IMR-90 (cell line): Measurements from ENCODE around the gene AFAP1L2. TPM values are rescaled to one million over a fixed set of nuclear protein-coding genes. Genes with fewer than 3 reads are reported as not detected.

ENCODE experiments used
- ATAC-seq: fragments of 200-7000 bp; cut with Tn5 transposase; 2 replicates; pipeline ENCODE4 v1.9.1; 2020; ENCODE audit warnings: low read depth, mild to moderate bottlenecking, moderate library complexity
- BruUV-seq: library from RNA; stranded (reverse); fragments of 400-500 nt; replicated peaks from 2 replicates; lab custom pipeline; 2021; lab: Mats Ljungman, UMichigan
- CTCF ChIA-PET: fragments of 300-600 bp; formaldehyde crosslinking; extraction: SDS; loops from one replicate; lab custom pipeline; 2021; ENCODE audit warnings: antibody characterized with exemption; lab: Yijun Ruan, JAX
- POLR2A ChIA-PET: fragments of 300-600 bp; sonication (Branson Sonifier 250); formaldehyde crosslinking; loops from one replicate; lab custom pipeline; 2022; ENCODE audit warnings: antibody characterized with exemption; ENCODE audit not compliant: unreplicated experiment; lab: Charles Lee
- DNase-seq: peaks from one replicate; pipeline ENCODE4 v3.0.0; 2013
- H2AFZ ChIP-seq: replicated peaks from 2 replicates; pipeline ENCODE3; 2013; ENCODE audit warnings: low read length, mild to moderate bottlenecking; ENCODE audit not compliant: poor library complexity
- H2AK5ac ChIP-seq: 2 replicates; pipeline ENCODE4 v1.6.1; 2013; ENCODE audit warnings: low read depth, low read length, inconsistent platforms
- H2AK9ac ChIP-seq: replicated peaks from 2 replicates; pipeline ENCODE3; 2013; ENCODE audit warnings: mild to moderate bottlenecking, low read depth, low read length, moderate library complexity; ENCODE audit not compliant: poor library complexity
- H2BK120ac ChIP-seq: 2 replicates; pipeline ENCODE4 v1.6.1; 2013; ENCODE audit warnings: low read depth, low read length, inconsistent platforms
- H2BK15ac ChIP-seq: 3 replicates; pipeline ENCODE4 v1.6.1; 2013; ENCODE audit warnings: low read depth, low read length, inconsistent platforms
- H2BK20ac ChIP-seq: 2 replicates; pipeline ENCODE4 v1.6.1; 2013; ENCODE audit warnings: low read depth, mild to moderate bottlenecking, inconsistent platforms, low read length, moderate library complexity
- H2BK5ac ChIP-seq: 2 replicates; pipeline ENCODE4 v1.6.1; 2013; ENCODE audit warnings: mild to moderate bottlenecking, low read depth, low read length, inconsistent platforms; ENCODE audit not compliant: poor library complexity, severe bottlenecking
- H3K14ac ChIP-seq: replicated peaks from 2 replicates; pipeline ENCODE4 v1.6.1; 2013; ENCODE audit warnings: low read depth, low read length, inconsistent platforms
- H3K18ac ChIP-seq: 2 replicates; pipeline ENCODE4 v1.6.1; 2013; ENCODE audit warnings: low read depth, low read length, control low read depth
- H3K23ac ChIP-seq: 2 replicates; pipeline ENCODE4 v1.6.1; 2013; ENCODE audit warnings: low read depth, low read length, inconsistent platforms
- H3K27ac ChIP-seq: 2 replicates; pipeline ENCODE4 v1.5.1; 2013; ENCODE audit warnings: mild to moderate bottlenecking, control low read depth, low read length; ENCODE audit not compliant: insufficient read depth
- H3K27me3 ChIP-seq: 2 replicates; pipeline ENCODE4 v1.6.1; 2013; ENCODE audit warnings: low read length; ENCODE audit not compliant: control insufficient read depth, insufficient read depth
- H3K36me3 ChIP-seq: 2 replicates; pipeline ENCODE4 v1.6.1; 2013; ENCODE audit warnings: low read length, mixed read lengths; ENCODE audit not compliant: control insufficient read depth, insufficient read depth
- H3K4ac ChIP-seq: 2 replicates; pipeline ENCODE4 v1.6.1; 2013; ENCODE audit warnings: low read depth, low read length, inconsistent platforms
- H3K4me1 ChIP-seq: 2 replicates; pipeline ENCODE4 v1.6.1; 2013; ENCODE audit warnings: low read length, mixed read lengths; ENCODE audit not compliant: control insufficient read depth, insufficient read depth
- H3K4me2 ChIP-seq: 2 replicates; pipeline ENCODE4 v1.6.1; 2013; ENCODE audit warnings: low read depth, mild to moderate bottlenecking, control low read depth, low read length, moderate library complexity
- H3K4me3 ChIP-seq: 2 replicates; pipeline ENCODE4 v1.5.1; 2013; ENCODE audit warnings: low read depth, mild to moderate bottlenecking, control low read depth, low read length, moderate library complexity; ENCODE audit not compliant: insufficient read depth
- H3K56ac ChIP-seq: 2 replicates; pipeline ENCODE4 v1.6.1; 2013; ENCODE audit warnings: low read length, inconsistent platforms; ENCODE audit not compliant: insufficient read depth; ENCODE audit errors: extremely low read depth
- H3K79me1 ChIP-seq, 2 experiments: 2 replicates each; pipeline ENCODE4 v1.6.1; 2013; ENCODE audit warnings: low read length in 2 of 2, inconsistent platforms in 1 of 2, low read depth in 1 of 2
- H3K9ac ChIP-seq: 2 replicates; pipeline ENCODE4 v1.6.1; 2013; ENCODE audit warnings: low read depth, low read length, control low read depth
- H3K9me1 ChIP-seq: 2 replicates; pipeline ENCODE4 v1.6.1; 2013; ENCODE audit warnings: low read length, inconsistent platforms; ENCODE audit not compliant: insufficient read depth
- H3K9me3 ChIP-seq: 2 replicates; pipeline ENCODE4 v1.6.1; 2013; ENCODE audit warnings: low read length; ENCODE audit not compliant: control insufficient read depth, insufficient read depth
- H4K20me1 ChIP-seq: 2 replicates; pipeline ENCODE4 v1.6.1; 2013; ENCODE audit warnings: low read length, inconsistent platforms; ENCODE audit not compliant: insufficient read depth
- H4K5ac ChIP-seq: 2 replicates; pipeline ENCODE4 v1.6.1; 2013; ENCODE audit warnings: mild to moderate bottlenecking, low read depth, low read length, control low read depth
- H4K8ac ChIP-seq, 2 experiments: 2 replicates each; pipeline ENCODE4 v1.6.1; 2013; ENCODE audit warnings: low read depth in 2 of 2, low read length in 2 of 2, control low read depth in 1 of 2, inconsistent platforms in 1 of 2
- H4K91ac ChIP-seq: 2 replicates; pipeline ENCODE4 v1.6.1; 2013; ENCODE audit warnings: low read depth, low read length, inconsistent platforms; ENCODE audit not compliant: insufficient read depth
- RAD21 ChIP-seq: IDR thresholded peaks from 2 replicates; pipeline ENCODE4 v1.6.1; 2012; ENCODE audit warnings: low read length, improper control_type of control experiment
- WGBS, 2 experiments: methylation state at CpG; one replicate each; pipeline versions ENCODE4 v1.1.5 to v1.1.7; 2013; ENCODE audit warnings: missing lambda C conversion rate in 2 of 2; ENCODE audit not compliant: insufficient read length in 1 of 2; ENCODE audit errors: extremely low coverage in 2 of 2; 5-methylcytosine and 5-hydroxymethylcytosine counted together
- dilution Hi-C: fragments of 300-500 bp; cut with HindIII; formaldehyde crosslinking; loops from one replicate; pipeline ENCODE4 v1.14.3; 2018; ENCODE audit warnings: low sequenced_read_pairs; ENCODE audit not compliant: unreplicated experiment
- in situ Hi-C: fragments of 300-500 bp; cut with MboI; formaldehyde crosslinking; loops from 3 replicates; pipeline ENCODE4 v1.14.3; 2019; ENCODE audit warnings: low sequenced_read_pairs, inconsistent platforms, mixed read lengths
- intact Hi-C: fragments of 100-400 bp; cut with micrococcal nuclease; formaldehyde crosslinking; loops from 2 replicates; pipeline ENCODE4 v1.10.0; 2022
- polyA plus RNA-seq, 3 experiments: library from polyadenylated mRNA; depleted of rRNA; stranded (reverse); fragments of >200 nt; gene quantifications; 2 replicates each; pipeline ENCODE4 v1.2.3, GENCODE V29; 2012; ENCODE audit warnings: low replicate concordance in 1 of 3
- total RNA-seq: library from RNA; depleted of rRNA; stranded (reverse); fragments of >200 nt; gene quantifications from 2 replicates; pipeline ENCODE4 v1.2.3, GENCODE V29; 2012

Gene AFAP1L2
- total and polyA plus RNA-seq, 2 of the 4 experiments (the other 2 are of a cell fraction) = under 0.01 to 0.10 TPM

DNA sequence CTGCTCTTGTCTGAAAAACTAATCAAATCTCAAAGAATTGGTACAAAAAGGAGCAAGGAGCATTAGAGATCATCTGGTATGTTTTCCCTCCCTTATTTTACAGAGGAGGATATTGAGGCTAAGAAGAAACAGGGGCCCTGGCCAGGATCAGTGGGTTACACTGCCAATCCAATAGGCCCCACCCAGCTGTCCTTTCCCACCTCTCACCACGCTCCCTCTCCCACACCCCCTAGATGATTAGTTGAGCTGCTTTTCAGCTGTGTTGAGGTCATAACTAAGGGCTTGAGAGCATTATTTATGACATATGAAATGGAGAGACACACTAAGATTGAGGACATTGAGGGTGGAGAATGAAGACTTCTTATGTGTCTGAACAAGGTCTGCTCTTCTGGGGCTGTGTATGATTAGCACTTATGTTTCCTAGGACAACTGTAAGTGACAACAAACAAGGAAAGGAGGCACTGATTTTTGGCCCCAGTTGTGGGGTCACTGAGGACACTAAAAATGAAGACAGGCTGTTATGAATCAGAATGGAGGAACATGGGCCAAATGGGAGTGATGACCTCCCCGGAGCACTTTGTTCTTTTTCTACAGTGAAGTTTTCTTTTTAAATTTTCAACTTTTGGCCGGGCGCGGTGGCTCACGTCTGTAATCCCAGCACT is 138.8 kb downstream of the AFAP1L2 start:
- no peak overlapping the region for H3K23ac ChIP-seq
- H2BK5ac ChIP-seq = no peak overlapping the region
- no peak overlapping the region for H3K18ac ChIP-seq
- H2BK20ac ChIP-seq = no peak overlapping the region
- H3K4me2 ChIP-seq = no peak overlapping the region
- peaks cover 2% of the 10 kb centered on the region; the same call in 1 of the 2 replicates for H3K4me1 ChIP-seq
- TF ChIP-seq RAD21 = no peak
- in situ Hi-C loops (no loop called here), intact Hi-C loops (loop anchor here (10.0 kb wide), 1 partner anchor 321 kb away; no protein-coding TSS in a partner anchor), dilution Hi-C loops (no loop called here)
- CTCF ChIA-PET = no interaction called here
- H4K5ac ChIP-seq = no peak overlapping the region
- no peak for ATAC-seq
- no TSS peak for BruUV-seq
- no peak overlapping the region; the same call in 2 of the 3 replicates for H2BK15ac ChIP-seq
- H3K9ac ChIP-seq = no peak overlapping the region
- no peak overlapping the region for H3K14ac ChIP-seq
- H3K4ac ChIP-seq = no peak overlapping the region
- H4K8ac ChIP-seq = no peak overlapping the region
- no peak overlapping the region for H2AK9ac ChIP-seq
- H3K36me3 ChIP-seq = no peaks in the 10 kb centered on the region
- H4K91ac ChIP-seq = no peak overlapping the region
- no peak overlapping the region for H3K27ac ChIP-seq
- no peak for DNase-seq
- 100% methylated on average over 4 of the region's 6 CpGs; no CpG with 5 or more reads in 1 of the 2 experiments for WGBS, 2 experiments
- no peaks in the 10 kb centered on the region for H3K79me1 ChIP-seq
- no peak overlapping the region for H2AFZ ChIP-seq
- H2AK5ac ChIP-seq = no peak overlapping the region
- H3K27me3 ChIP-seq = no peaks in the 10 kb centered on the region; the same call in 1 of the 2 replicates
- H3K56ac ChIP-seq = no peak overlapping the region
- POLR2A ChIA-PET = no interaction called here
- H3K9me3 ChIP-seq = no peaks in the 10 kb centered on the region
- H2BK120ac ChIP-seq = no peak overlapping the region
- no peak overlapping the region for H3K4me3 ChIP-seq
- H3K9me1 ChIP-seq = peaks cover under 1% of the 10 kb centered on the region; the same call in 1 of the 2 replicates
- H4K20me1 ChIP-seq = no peaks in the 10 kb centered on the region
